DOHH2 (cell line): ENCODE results near the gene GAS2L2.

ENCODE experiments used
- H3F3A ChIP-seq: fragments of 200-600 bp; sonication (generic), shearing (Covaris generic); 2 replicates; pipeline ENCODE4 v1.6.0; 2016; ENCODE audit warnings: antibody characterized with exemption, mild to moderate bottlenecking; ENCODE audit not compliant: control insufficient read depth, insufficient read depth
- H3K27ac ChIP-seq: fragments of 200-600 bp; sonication (generic); 2 replicates; pipeline ENCODE4 v1.5.1; 2014; ENCODE audit warnings: low read depth, mild to moderate bottlenecking, low read length, moderate library complexity
- H3K27me3 ChIP-seq: fragments of 200-600 bp; sonication (generic); 2 replicates; pipeline ENCODE4 v1.6.1; 2014; ENCODE audit warnings: mild to moderate bottlenecking, low read length, mixed read lengths; ENCODE audit not compliant: control insufficient read depth
- H3K36me3 ChIP-seq: fragments of 200-600 bp; sonication (generic); 2 replicates; pipeline ENCODE4 v1.6.1; 2014; ENCODE audit warnings: mild to moderate bottlenecking, low read length, moderate library complexity, mixed read lengths; ENCODE audit not compliant: control insufficient read depth
- H3K4me1 ChIP-seq: fragments of 200-600 bp; sonication (generic); 2 replicates; pipeline ENCODE4 v1.6.1; 2014; ENCODE audit warnings: mild to moderate bottlenecking, low read length, mixed read lengths; ENCODE audit not compliant: control insufficient read depth
- H3K4me2 ChIP-seq: fragments of 200-600 bp; sonication (generic); 2 replicates; pipeline ENCODE4 v1.6.0; 2014; ENCODE audit warnings: mild to moderate bottlenecking, low read length, moderate library complexity
- H3K4me3 ChIP-seq: fragments of 200-600 bp; sonication (generic); 2 replicates; pipeline ENCODE4 v1.5.1; 2014; ENCODE audit warnings: mild to moderate bottlenecking, low read length, mixed read lengths
- H3K79me2 ChIP-seq: fragments of 200-600 bp; sonication (generic); 2 replicates; pipeline ENCODE4 v1.6.1; 2014; ENCODE audit warnings: mild to moderate bottlenecking, low read length, mixed read lengths; ENCODE audit not compliant: control insufficient read depth
- H3K9me2 ChIP-seq: fragments of 200-600 bp; sonication (generic); replicated peaks from 2 replicates; pipeline ENCODE4 v1.6.1; 2014; ENCODE audit warnings: mild to moderate bottlenecking, low read length, mixed read lengths; ENCODE audit not compliant: control insufficient read depth
- H3K9me3 ChIP-seq: fragments of 200-600 bp; sonication (generic); 2 replicates; pipeline ENCODE4 v1.6.1; 2014; ENCODE audit warnings: antibody characterized with exemption, low read length, mixed read lengths; ENCODE audit not compliant: control insufficient read depth, insufficient read depth
- H4K20me1 ChIP-seq: fragments of 200-600 bp; sonication (generic); 2 replicates; pipeline ENCODE4 v1.6.0; 2014; ENCODE audit warnings: low read depth, mild to moderate bottlenecking, antibody characterized with exemption, low read length, moderate library complexity; ENCODE audit not compliant: control insufficient read depth, insufficient read depth
- EZH2phosphoT487 ChIP-seq: fragments of 200-600 bp; sonication (generic); IDR thresholded peaks from 2 replicates; pipeline ENCODE4 v1.6.1; 2017; ENCODE audit warnings: borderline replicate concordance, mild to moderate bottlenecking, antibody characterized with exemption, low read length, moderate library complexity, mixed read lengths
- TF ChIP-seq, protein P1 (sequence below): fragments of 200-600 bp; sonication (generic); IDR thresholded peaks from one replicate; pipeline ENCODE4 v1.5.1; 2014; ENCODE audit warnings: antibody characterized with exemption, mild to moderate bottlenecking, low read depth, low read length; ENCODE audit not compliant: poor library complexity, severe bottlenecking

The GAS2L2 gene

DNA sequence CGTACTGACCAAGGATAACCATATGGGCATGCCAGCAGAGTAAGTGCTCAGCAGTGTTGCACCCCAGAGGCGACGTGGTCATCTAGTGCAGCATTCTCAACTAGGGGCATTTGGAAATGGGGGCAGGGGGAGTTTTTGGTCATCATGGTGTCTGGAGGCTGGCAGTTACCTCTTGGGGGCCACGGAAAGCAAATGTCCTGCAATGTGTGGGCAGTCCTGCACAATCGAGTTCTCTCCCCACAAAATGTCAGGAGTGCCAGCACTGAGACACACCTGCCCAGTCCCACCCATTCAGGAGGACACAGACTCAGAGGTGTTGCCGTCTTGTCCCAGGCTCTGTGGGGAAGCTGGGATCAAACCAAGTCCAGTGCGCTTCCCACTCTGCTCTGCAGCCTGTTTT, 18.6 kb downstream of the GAS2L2 start:
- H4K20me1 ChIP-seq, result no peaks in the 10 kb centered on the region
- no peaks in the 10 kb centered on the region for H3F3A ChIP-seq
- peaks cover 30% of the 10 kb centered on the region for H3K27me3 ChIP-seq
- H3K9me2 ChIP-seq, result no peaks in the 10 kb centered on the region
- TF ChIP-seq, protein P1, sequence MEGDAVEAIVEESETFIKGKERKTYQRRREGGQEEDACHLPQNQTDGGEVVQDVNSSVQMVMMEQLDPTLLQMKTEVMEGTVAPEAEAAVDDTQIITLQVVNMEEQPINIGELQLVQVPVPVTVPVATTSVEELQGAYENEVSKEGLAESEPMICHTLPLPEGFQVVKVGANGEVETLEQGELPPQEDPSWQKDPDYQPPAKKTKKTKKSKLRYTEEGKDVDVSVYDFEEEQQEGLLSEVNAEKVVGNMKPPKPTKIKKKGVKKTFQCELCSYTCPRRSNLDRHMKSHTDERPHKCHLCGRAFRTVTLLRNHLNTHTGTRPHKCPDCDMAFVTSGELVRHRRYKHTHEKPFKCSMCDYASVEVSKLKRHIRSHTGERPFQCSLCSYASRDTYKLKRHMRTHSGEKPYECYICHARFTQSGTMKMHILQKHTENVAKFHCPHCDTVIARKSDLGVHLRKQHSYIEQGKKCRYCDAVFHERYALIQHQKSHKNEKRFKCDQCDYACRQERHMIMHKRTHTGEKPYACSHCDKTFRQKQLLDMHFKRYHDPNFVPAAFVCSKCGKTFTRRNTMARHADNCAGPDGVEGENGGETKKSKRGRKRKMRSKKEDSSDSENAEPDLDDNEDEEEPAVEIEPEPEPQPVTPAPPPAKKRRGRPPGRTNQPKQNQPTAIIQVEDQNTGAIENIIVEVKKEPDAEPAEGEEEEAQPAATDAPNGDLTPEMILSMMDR, result no peak
- no peaks in the 10 kb centered on the region for H3K79me2 ChIP-seq
- H3K36me3 ChIP-seq, result no peaks in the 10 kb centered on the region
- no peaks in the 10 kb centered on the region for H3K4me1 ChIP-seq
- no peak overlapping the region for H3K4me3 ChIP-seq
- H3K9me3 ChIP-seq, result no peaks in the 10 kb centered on the region
- no peak overlapping the region for H3K4me2 ChIP-seq
- no peak overlapping the region for H3K27ac ChIP-seq

- H3K27me3 ChIP-seq, result peaks cover 25% of the 10 kb centered on the region
- H3K9me2 ChIP-seq, result no peaks in the 10 kb centered on the region
- H3K4me1 ChIP-seq, result no peaks in the 10 kb centered on the region
- H3K4me2 ChIP-seq, result no peak overlapping the region
- no peak overlapping the region for H3K27ac ChIP-seq
- H3K9me3 ChIP-seq, result no peaks in the 10 kb centered on the region
- H3K36me3 ChIP-seq, result no peaks in the 10 kb centered on the region
- no peak overlapping the region for H3K4me3 ChIP-seq
- TF ChIP-seq, protein P1, result no peak
- no peak for TF ChIP-seq EZH2phosphoT487
- H3K79me2 ChIP-seq, result no peaks in the 10 kb centered on the region
- H3F3A ChIP-seq, result no peaks in the 10 kb centered on the region
- H4K20me1 ChIP-seq, result no peaks in the 10 kb centered on the region
These were observed 19.7 kb downstream of the GAS2L2 start for GRCh38 chr17:35733366-35733765.

DNA sequence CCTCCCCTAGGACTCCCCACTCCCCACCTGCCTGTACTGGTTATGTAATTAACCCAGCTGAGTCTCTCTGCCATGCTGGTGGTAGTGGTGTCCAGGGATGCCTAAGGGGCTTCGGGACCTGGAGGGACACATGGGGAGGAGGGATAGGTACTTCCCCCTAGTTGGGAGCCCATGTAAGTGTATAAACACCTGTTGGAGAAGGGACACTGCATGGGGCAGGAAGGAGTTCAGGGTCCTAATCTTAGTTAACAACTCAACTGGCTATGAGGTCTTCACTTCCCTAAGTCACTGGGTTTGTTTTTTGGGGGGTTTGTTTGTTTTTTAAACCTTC, 20.3 kb downstream of the GAS2L2 start:
- Histone ChIP-seq H3K27me3 (peaks cover 23% of the 10 kb centered on the region), H3K9me2 (no peaks in the 10 kb centered on the region), H3F3A (no peaks in the 10 kb centered on the region), H3K4me3 (no peak overlapping the region), H3K4me1 (no peaks in the 10 kb centered on the region), H3K4me2 (no peak overlapping the region), H3K9me3 (no peaks in the 10 kb centered on the region), H3K79me2 (no peaks in the 10 kb centered on the region), H3K36me3 (no peaks in the 10 kb centered on the region), H3K27ac (no peak overlapping the region), H4K20me1 (no peaks in the 10 kb centered on the region)
- TF ChIP-seq, protein P1, result no peak
- TF ChIP-seq EZH2phosphoT487, result no peak
